Astrocyte (in vitro differentiated cells and primary cell): ENCODE measurements around the gene KATNB1.

Experiments used
- CTCF ChIP-seq: IDR thresholded peaks from 2 replicates; pipeline ENCODE4 v1.5.1; 2011; ENCODE audit warnings: low read depth, mild to moderate bottlenecking, inconsistent platforms, low read length, moderate library complexity; ENCODE audit not compliant: insufficient read depth
- EZH2 ChIP-seq: IDR thresholded peaks from 2 replicates; pipeline ENCODE4 v1.6.1; 2012; ENCODE audit warnings: mild to moderate bottlenecking, low read length, inconsistent platforms; ENCODE audit not compliant: insufficient read depth

- TF ChIP-seq CTCF, result no peak
- no peak for TF ChIP-seq EZH2
Observed at GRCh38 chr16:57704011-57704904, 31.3 kb upstream of the KATNB1 start.
